CD4-positive, alpha-beta T cell treated with Interleukin-15 for 1 hour (primary cell): ENCODE data around the gene OSTM1.
"Not testable (repeated sequence)": the region's sequence is repeated elsewhere in the genome, so short reads cannot be mapped to it uniquely, and the experiment has no call there.

Source experiments
- DNase-seq: peaks from one replicate; pipeline ENCODE4 v3.0.0-alpha.2; 2020

The OSTM1 gene

DNA sequence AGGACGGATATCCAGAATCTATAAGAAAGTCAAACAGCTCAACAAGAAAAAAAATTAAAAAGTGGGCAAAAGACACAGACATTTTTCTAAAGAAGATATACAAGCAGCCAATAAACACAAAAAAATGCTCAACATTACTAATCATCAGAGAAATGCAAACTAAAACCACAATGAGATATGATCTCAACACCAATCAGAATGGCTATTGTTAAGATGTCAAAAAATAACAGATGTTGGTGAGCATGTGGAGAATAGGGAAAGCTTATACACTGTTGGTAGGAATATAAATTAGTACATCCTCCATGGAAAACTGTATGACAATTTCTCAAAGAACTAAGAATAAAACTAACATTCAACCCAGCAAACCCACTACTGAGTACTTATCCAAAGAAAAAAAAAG is 23.3 kb upstream of the OSTM1 start:
- no peak for DNase-seq

DNA sequence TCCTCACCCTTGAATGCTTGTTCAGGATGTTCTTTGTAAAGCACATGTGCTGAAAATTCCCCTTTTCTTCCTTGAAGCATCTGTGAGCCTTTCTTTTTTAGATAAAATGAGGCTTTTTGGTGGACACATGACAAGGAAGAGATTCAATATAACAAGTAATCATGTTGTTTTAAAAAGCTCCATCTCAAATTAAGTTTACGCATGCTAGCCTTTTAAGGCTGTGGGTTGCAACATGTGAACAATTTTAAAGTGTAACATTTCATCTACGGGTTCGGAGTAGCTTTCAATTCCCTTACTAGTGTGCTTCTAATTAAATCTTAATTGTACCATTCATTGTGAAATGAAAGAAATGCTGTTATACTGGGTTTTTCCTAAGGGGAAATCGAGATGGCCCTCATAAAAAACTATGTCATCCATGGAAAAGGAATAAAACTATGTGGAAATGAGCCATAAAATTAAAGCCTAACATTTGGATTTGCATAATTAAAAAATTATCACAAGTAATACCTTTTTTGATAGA is 19.3 kb upstream of the OSTM1 start:
- DNase-seq, result no peak

DNA sequence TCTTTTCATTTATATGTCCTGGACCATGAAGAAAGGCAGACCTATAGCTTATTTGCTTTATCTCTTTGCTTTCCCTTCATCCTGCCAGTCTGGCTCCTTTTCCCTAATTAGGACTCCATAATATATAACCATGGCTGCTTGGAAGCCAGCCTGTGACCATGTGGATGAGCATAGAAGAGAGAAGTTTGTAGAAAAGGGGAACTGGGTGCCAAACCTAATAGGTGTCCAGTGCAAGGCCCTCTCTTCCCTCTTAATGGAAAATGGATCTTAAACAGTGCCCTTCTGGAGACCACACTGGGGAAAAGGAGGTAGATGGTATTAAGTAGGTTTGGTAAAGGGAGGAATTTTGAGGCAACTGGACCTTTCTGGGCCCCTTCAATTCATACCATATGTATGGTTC is 16.7 kb upstream of the OSTM1 start:
- DNase-seq, result no peak

DNA sequence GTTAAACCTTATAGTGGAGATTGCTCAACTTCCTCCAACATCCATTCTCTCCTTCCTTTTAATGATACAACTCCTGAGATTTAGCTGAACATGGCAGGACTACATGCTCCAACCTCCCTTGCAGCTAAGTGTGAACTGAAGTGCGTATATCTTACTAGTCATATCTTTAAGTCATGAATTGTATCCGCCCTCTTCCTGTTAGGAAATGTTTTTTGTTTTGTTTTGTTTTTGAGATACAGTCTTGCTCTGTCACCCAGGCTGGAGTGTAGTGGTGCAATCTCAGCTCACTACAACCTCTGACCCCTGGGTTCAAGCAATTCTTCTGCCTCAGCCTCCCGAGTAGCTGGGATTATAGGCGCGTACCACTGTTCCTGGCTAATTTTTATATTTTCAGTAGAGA is 8.8 kb upstream of the OSTM1 start:
- DNase-seq, result no peak

DNA sequence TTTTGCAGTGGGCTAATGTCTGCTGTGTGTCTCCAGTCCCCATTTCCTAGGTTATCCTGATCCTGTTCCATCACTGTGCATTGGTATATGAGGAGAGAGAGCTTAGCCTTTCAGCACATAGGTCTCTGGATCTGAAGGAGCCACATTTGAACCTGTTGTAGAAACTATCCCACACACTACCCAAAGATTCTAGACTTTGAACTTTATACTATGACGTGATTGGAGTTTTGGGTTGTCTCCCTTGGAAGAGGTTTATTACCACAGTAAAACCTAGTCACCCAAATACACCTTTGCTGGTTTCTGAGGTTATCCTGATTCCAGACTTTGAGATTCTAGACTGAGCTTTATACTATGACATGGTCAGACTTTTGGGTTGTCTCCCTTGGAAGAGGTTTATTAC is 8.0 kb upstream of the OSTM1 start:
- DNase-seq, result no peak

DNA sequence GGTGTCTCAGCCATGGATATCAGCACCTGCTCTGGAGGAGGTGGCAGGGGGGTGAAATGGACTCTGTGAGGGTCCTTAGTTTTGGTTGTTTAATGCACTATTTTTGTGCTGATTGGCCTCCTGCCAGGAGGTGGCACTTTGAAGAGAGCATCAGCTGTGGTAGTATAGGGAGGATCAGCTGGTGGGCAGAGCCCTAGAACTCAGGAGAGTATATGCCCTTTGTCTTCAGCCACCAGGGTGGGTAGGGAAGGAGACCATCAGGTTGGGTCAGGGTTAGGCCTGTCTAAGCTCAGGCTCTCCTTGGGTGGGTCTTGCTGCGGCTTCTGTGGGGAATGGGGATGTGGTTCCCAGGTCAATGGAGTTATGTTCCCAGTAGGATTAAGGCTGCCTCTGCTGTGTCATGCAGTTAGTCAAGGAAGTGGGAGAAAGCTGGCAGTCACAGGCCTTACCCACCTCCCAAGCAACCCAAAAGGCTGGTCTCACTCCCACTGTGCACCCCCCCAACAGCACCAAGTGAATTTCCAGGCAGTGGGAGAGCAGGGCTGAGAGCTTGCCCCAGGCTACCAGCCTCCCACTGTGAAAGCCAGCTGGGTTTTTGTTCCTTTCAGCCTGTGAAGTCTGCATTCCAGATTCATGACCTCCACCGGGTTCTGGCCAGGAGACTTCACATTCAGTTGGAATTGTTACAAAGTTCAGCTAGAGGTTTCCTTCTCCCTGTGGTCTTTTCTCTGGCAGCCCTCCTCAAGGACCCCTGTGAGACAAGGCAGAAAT is 5.7 kb upstream of the OSTM1 start:
- DNase-seq, result no peak

DNA sequence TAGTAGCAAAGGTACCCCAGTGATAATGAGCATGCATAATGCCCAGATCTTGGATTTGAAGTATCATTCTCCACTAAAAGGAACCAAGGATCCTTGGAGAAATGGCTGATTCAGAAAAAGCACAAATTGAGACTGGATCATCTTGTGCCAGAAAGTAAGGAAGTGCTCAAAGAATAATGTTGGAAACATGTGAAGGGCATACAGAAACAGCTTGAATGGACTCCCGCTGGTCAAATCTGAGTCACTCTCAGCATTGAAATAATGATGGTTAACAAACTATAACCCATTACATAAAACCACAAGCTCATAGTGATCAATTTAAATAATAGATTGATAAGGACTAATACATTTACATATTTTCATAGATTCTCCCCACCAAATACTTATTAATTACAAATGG is 3.6 kb upstream of the OSTM1 start:
- DNase-seq, result no peak

DNA sequence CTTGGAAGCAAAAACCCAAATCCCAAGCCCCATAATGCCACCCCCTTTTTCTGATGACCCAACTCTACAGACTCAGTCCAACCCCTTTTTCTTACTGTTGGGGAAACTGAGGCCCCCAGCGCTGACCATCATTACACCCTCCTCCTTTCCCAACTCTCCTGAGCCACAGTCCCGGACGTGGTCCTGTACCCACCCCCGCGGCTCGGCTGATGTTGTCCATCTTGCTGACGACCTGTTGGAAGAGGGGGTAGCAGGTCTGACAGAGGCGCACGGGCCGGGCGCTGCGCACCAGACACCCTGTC is 533 bp downstream of the OSTM1 start:
- no peak for DNase-seq

DNA sequence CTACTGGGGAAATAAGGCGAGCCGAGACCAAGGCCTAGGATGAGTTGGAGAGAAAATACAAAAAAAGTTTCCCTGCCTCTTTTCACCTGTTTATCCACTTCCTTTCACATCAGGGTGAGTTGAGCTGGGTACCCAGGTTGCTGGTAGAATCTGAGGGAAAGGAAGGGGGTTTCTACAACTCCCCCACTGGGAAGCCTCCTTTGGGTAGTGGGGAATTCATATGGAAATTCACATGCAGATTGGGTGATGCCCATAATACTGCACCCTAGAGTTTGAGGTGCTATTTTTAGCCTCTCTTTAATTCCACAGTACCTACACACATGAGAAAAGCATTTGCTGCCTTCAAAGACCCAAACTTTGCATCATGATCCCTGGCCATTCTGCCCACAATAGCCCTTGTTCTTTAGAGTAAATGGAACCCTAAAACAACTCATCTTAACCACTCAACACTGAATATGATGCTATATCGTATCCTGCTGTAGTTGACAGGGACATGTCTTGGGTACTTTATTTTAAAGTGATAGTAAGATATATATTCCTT is 2.7 kb downstream of the OSTM1 start:
- DNase-seq, result no peak

DNA sequence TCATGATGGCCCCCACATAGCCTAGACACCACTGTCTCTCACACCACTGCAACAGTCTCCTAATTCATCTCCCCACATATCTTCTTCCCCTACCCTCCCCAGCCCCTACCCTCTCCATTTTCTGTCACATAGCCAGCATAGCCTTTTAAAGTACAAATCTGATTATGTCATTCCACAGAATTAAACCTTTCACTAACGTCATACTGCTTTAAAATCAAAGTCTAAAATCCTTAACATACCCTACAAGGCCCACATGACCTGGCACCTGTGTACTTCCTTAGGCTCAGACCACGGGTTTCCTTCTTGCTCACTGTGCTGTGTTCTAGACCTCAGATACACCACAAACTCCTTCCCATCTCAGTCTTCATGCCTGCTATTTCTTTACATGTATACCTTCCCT is 5.9 kb downstream of the OSTM1 start:
- DNase-seq, result no peak

DNA sequence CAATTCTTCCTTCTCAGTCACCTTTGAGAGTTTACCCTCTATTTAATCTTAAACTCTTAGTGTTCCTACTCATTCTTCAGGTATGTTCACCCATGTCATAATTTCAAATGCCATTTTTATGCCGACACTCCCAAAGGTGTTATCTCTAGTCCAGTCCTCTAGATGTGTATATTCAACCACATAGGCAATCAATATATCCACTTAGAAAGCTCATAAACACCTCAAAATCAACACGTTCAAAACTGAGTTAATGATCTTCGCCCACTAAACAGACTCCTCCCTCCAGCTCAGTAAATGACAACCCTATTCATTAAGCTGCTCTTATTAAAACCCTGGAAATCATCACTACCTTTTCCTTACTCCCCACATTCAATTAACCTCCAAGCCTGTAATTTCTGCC is 6.4 kb downstream of the OSTM1 start:
- no peak for DNase-seq

DNA sequence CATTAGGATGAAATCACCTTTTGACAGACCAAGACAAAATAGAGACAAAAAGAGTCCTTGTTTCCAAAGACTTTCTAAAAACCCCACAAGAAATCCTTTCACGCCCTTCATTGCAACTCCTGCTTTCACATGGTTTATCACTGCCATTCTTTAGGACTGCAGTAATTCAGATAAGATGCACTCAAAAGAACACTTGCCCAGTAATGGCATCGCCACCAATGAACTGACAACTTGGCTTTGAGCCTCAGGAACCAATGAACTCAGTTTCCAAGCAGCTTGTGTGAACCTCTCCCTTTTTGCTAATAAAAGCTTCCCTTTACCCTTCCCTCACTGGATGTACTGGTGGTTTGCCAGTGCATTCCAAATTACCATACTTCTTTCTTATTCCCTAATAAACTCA is 21.8 kb downstream of the OSTM1 start:
- no peak for DNase-seq

DNA sequence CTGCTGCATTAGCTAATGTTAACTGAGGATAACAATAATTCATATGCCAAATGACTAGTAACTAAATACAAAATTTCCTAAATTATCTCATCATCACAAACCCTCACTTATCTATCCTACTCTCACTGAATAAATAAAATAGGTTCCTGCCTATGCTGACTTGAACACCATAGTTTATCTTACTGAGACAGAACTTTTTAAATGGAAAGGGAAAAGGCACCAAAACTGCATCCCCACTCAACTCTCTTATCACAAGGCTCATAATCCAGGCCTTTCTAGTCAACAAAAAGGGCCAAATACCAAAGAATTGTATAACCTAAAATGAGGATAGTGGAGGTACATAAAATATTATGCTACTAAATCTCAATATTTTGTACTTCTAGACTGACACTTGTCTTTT is 23.1 kb downstream of the OSTM1 start:
- no peak for DNase-seq

DNA sequence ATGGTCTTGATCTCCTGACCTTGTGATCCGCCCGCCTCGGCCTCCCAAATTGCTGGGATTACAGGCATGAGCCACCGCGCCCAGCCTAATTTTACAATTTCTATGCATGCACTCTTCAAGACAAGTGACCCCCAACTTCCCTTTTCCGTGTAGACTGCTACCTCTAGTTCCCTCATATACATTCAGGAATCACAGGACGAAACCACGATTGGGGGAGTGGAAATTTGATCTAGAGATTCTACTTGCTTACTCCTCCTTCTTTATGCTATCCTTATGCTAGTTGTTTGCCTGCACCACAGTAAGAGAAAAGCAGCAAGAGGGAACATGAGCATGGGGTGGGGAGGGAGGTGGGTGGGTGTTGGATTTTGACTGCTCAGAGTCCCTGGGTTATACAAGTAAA is 34.9 kb downstream of the OSTM1 start:
- DNase-seq, result no peak

DNA sequence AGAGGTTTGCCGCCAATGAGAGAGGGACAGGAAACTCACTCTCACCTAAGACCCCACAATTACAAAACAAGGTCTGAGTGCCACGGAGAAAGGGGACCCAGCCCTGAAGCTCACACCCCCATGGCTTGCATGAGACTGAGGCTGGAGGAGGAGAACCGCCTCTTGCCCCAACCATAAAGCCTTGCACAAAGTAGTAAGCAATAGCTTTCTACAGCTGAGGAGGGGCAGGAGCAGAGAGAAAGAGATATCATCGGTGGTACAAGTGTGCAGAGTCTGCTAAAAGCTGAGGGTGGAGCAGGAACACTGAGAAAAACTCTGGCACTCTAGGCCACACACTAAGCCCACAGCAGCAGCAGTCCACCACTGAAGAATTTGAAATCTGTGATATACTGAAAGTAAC is 37.7 kb downstream of the OSTM1 start:
- DNase-seq, result no peak

DNA sequence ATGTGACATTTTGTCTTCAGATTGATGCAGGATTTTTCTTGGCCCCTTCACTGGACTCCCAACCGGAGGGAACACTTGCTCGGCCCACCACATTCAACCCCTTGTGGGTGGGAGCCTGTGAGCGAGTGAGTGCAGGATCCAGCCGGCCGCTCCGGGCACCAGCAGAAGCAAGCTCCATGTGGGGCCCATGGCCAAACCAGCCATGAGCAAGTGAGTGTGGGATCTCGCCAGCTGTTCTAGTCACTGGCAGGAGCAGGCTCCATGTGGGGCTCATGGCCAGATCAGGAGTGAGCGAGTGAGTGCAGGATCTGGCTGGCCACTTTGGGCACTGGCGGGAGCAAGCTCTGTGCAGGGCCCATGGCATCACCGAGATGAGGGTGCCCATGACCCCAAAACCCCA is 42.6 kb downstream of the OSTM1 start:
- DNase-seq, result no peak

DNA sequence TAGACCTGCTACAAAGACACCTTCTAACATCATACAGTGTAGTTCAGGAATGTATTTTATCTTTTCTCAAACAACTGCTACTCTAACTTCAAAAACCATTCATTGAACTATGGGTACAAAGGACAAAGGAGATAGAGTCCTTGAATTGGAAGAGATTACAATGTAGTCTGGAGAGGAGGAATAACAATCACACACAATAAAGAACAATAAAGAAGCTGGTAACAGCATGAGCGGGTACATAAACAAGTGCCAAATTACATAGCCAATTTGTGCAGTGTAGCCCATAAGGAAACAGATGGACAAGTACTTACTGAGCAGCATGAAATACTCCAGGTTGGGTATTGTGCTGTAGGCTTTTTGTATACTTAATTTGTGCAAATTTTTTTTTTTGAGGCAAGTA is 44.3 kb downstream of the OSTM1 start:
- DNase-seq, result no peak

DNA sequence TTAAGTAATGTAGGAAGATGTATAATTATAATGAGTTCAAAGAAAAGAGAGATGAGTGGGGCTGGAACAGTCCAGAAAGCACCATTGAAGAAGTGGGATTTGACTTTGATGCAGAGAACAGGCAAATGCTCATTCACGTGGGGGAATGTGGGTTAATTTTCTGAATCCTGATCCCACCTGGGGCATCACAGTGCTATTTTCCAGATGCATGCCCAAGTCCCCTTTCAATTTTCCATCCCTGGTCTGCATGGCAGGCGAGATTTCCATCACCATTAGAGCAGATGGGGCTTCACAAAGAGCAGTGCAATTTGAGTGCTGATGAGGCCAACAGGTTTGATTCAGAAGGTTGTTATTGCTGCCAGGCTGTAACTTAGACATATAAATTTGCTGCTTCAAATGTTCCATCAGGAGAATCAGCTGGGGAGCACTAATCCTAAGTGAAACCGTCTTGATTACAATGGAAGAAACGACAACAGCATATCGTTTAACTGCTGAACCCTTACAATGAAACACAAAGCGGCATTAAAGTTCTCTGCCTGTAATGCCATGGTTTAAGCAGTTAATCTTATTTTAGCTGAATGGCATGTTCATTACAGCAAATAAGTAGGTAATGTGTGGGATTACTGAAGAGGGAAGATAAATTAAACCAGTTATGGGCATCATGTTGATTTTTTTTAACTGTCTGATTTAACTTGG is 45.2 kb downstream of the OSTM1 start:
- DNase-seq, result no peak

DNA sequence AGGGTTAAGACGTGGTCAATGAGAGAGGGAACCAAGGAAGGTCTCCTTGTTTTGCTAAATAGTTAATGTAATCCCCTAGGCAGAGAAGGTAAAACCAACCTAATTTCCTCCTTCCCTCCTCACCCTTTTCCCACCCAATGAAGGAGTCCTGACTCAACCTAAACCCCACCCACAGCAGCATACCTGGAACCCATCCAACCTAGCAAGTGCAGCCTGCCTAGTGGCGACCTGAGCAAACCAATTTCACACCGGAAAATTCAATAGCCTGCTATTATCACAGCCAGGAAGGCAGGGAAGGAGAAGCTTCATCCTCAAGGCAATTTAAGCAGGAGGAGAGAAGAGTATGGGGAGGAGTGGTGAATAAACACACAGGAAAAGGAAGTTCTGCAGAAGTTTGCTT is 46.9 kb downstream of the OSTM1 start:
- no peak for DNase-seq

DNA sequence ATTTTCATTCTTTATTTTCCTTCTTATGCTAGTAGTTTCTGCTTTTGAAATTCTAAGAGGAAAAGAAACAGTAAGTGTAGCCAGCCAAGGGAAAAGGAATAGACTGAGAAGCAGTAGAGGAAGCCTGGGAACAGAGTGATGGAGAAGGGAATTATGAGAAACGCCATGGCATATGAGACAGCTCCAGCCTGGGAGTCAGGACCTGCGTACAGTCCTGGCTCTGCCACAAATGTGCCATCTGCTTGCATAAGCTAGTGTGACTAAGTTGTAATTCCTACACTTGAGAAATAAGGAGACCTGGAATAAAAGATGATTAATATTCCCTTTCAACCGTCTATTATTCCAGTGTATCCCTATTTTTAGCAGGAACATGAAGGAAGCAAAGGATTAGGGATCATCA is 47.5 kb downstream of the OSTM1 start:
- DNase-seq, result no peak

DNA sequence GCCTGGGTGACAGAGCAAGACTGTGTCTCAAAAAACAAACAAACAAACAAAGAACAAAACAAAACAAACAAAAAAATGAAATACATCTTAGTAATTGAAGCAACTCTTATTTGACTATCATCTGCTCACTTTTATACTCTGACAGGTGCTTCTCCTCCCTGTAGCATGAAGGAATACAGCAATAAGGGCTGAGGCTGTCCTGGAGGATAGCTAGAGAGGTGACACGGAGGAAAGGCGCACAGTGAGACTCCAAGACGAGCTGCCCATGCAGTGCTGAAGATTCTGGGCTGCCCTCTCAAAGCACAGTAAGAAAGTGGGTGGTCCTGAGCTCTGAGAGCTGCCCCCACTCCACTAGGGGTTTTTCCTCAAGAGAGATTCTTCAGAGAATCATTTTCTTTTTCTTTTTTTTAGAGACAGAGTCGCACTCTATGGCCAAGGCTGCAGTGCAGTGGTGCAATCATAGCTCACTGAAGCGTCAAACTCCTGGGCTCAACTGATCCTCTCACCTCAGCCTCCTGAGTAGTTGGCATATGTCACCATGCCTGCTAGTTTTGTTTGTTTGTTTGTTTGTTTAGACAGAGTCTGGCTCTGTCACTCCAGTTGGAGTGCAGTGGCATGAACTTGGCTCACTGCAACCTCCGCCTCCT is 50.0 kb downstream of the OSTM1 start:
- DNase-seq, result no peak

DNA sequence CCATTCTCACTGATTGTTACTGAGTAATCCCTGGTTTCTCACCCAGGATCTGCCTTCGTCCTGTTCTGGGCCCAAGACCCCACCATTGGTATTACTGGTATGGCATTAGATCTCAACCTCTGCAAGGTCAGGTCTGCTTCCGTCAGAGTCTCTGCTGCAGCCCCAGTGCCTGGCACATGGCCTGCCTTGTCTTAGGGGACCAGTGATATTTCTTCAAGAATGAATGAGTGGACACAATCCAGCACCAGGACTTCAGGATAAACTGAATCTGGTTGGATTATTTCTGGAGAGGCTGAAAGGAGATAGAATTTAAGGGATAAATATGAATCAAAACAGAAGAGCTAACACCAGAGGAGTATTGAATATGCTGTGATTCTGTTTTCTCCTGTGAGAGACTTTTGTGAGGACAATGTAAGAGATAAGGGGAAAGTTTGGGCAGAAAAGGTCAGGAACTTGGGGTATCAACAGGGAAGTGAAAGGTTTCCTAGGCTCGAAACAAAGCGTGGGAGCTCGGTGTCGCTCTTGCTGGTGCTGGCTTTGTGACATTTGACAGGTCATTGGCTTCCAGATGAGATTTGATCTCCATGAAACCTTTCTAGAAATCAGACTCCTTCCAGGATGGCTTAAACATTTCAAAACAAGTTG is 53.9 kb downstream of the OSTM1 start:
- DNase-seq, result no peak

DNA sequence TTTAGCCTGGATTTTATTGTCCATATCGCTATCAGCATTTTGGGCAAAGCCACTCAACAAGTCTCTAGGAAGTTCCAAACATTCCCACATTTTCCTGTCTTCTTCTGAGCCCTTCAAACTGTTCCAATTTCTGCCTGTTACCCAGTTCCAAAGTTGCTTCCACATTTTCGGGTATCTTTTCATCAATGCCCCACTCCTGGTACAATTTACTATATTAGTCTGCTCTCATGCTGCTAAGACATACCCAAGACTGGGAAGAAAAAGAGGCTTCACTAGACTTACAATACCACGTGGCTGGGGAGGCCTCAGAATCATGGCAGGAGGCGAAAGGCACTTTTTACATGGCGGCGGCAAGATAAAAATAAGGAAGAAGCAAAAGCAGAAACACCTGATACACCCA is 58.3 kb downstream of the OSTM1 start:
- DNase-seq, result not testable (repeated sequence)
